HCT116 (cell line): ENCODE measurements around the gene CALHM1. TPM values are rescaled to one million over a fixed set of nuclear protein-coding genes. Genes with fewer than 3 reads are reported as not detected.

Experiments
- ATAC-seq: fragments of 200-7000 bp; cut with Tn5 transposase; 2 replicates; pipeline ENCODE4 v1.9.1; 2020; ENCODE audit warnings: mild to moderate bottlenecking, moderate library complexity
- BruUV-seq: library from RNA; stranded (reverse); fragments of 400-500 nt; replicated peaks from 2 replicates; lab custom pipeline; 2021; lab: Mats Ljungman, UMichigan
- CTCF ChIA-PET: fragments of 300-600 bp; sonication (Branson Sonifier 250); formaldehyde crosslinking; loops from one replicate; lab custom pipeline; 2021; ENCODE audit warnings: antibody characterized with exemption; lab: Charles Lee
- POLR2A ChIA-PET: fragments of 300-600, 350-600 bp; sonication (Branson Sonifier 250); formaldehyde crosslinking; loops from one replicate; lab custom pipeline; 2021; ENCODE audit warnings: antibody characterized with exemption; lab: Charles Lee
- RAD21 ChIA-PET, 2 experiments: fragments of 300-600 bp; sonication (Branson Sonifier 250); formaldehyde crosslinking; loops; one replicate each; lab custom pipeline; 2023; ENCODE audit warnings: low total read pairs in 2 of 2; ENCODE audit not compliant: uncharacterized antibody in 2 of 2, unreplicated experiment in 2 of 2, low non-redundant PET in 1 of 2; lab: Charles Lee
- DNase-seq: peaks from one replicate; pipeline ENCODE4 v3.0.0-alpha.2; 2010; ENCODE audit warnings: low read depth, low spot score
- H2AFZ ChIP-seq: fragments of 200-600 bp; shearing (Covaris generic), sonication (generic); 2 replicates; pipeline ENCODE4 v1.6.1; 2017; ENCODE audit warnings: low read depth, mixed run types, mixed read lengths, antibody characterized with exemption, low read length; ENCODE audit not compliant: poor library complexity, severe bottlenecking
- H3K27ac ChIP-seq: 2 replicates; pipeline ENCODE4 v1.5.1; 2012; ENCODE audit warnings: low read depth, low read length
- H3K27me3 ChIP-seq: fragments of 200-600 bp; sonication (generic); 2 replicates; pipeline ENCODE4 v1.6.1; 2016; ENCODE audit warnings: mixed run types, low read length, mixed read lengths; ENCODE audit not compliant: insufficient read depth
- H3K36me3 ChIP-seq, 2 experiments: fragments of 200-500 bp in 1 of 2; fragments of 200-600 bp in 1 of 2; sonication (Bioruptor generic) in 1 of 2; sonication (generic) in 1 of 2; 2 replicates each; pipeline versions ENCODE4 v1.5.1 to v1.6.1; 2014 to 2016; ENCODE audit warnings: low read length in 2 of 2, inconsistent platforms in 1 of 2, mixed read lengths in 1 of 2, mixed run types in 1 of 2; ENCODE audit not compliant: insufficient read depth in 2 of 2, control insufficient read depth in 1 of 2
- H3K4me1 ChIP-seq, 2 experiments: fragments of 200-600 bp in 1 of 2; sonication (generic) in 1 of 2; 2 replicates each; pipeline versions ENCODE4 v1.5.1 to v1.6.1; 2012 to 2017; ENCODE audit warnings: low read length in 2 of 2, inconsistent platforms in 1 of 2, mild to moderate bottlenecking in 1 of 2, mixed read lengths in 1 of 2, mixed run types in 1 of 2, moderate library complexity in 1 of 2; ENCODE audit not compliant: insufficient read depth in 2 of 2, control insufficient read depth in 1 of 2
- H3K4me2 ChIP-seq: fragments of 200-600 bp; sonication (generic); 2 replicates; pipeline ENCODE4 v1.6.1; 2017; ENCODE audit warnings: mixed run types, low read length, mixed read lengths
- H3K4me3 ChIP-seq, 2 experiments: fragments of 200-600 bp in 1 of 2; sonication (generic) in 1 of 2; replicated peaks in 1 of 2; 2 replicates each; pipeline ENCODE4 v1.5.1; 2011 to 2016; ENCODE audit warnings: low read length in 2 of 2, control low read depth in 1 of 2, low read depth in 1 of 2, mild to moderate bottlenecking in 1 of 2, mixed read lengths in 1 of 2, mixed run types in 1 of 2
- H3K79me2 ChIP-seq: fragments of 200-600 bp; sonication (generic); 2 replicates; pipeline ENCODE4 v1.6.1; 2017; ENCODE audit warnings: mild to moderate bottlenecking, mixed run types, low read length, moderate library complexity, mixed read lengths; ENCODE audit not compliant: insufficient read depth
- H3K9ac ChIP-seq: fragments of 200-600 bp; sonication (generic); 2 replicates; pipeline ENCODE4 v1.6.1; 2016; ENCODE audit warnings: low read length, mixed read lengths
- H3K9me2 ChIP-seq: fragments of 200-600 bp; sonication (generic), shearing (Covaris generic); 2 replicates; pipeline ENCODE4 v1.6.1; 2017; ENCODE audit warnings: mixed run types, mild to moderate bottlenecking, moderate library complexity; ENCODE audit not compliant: insufficient read depth
- H3K9me3 ChIP-seq, 2 experiments: fragments of 200-500 bp in 1 of 2; fragments of 200-600 bp in 1 of 2; sonication (Bioruptor generic) in 1 of 2; sonication (generic) in 1 of 2; 2 replicates each; pipeline ENCODE4 v1.6.1; 2014 to 2017; ENCODE audit warnings: low read length in 2 of 2, mixed read lengths in 2 of 2, inconsistent platforms in 1 of 2, low read depth in 1 of 2, mild to moderate bottlenecking in 1 of 2, mixed run types in 1 of 2, moderate library complexity in 1 of 2; ENCODE audit not compliant: control insufficient read depth in 1 of 2, insufficient read depth in 1 of 2
- H4K20me1 ChIP-seq: fragments of 200-600 bp; sonication (generic), shearing (Covaris generic); 2 replicates; pipeline ENCODE4 v1.6.1; 2017; ENCODE audit warnings: mixed run types, mild to moderate bottlenecking, moderate library complexity; ENCODE audit not compliant: insufficient read depth
- EZH2 ChIP-seq: fragments of 200-600 bp; sonication (generic); IDR thresholded peaks from 2 replicates; pipeline ENCODE4 v1.6.1; 2017; ENCODE audit warnings: antibody characterized with exemption, mixed run types
- EZH2phosphoT487 ChIP-seq: fragments of 200-600 bp; IDR thresholded peaks from 2 replicates; pipeline ENCODE4 v1.6.1; 2018; ENCODE audit warnings: antibody characterized with exemption, borderline replicate concordance
- MAX ChIP-seq: IDR thresholded peaks from 2 replicates; pipeline ENCODE4 v1.6.1; 2012
- POLR2A ChIP-seq: IDR thresholded peaks from 2 replicates; pipeline ENCODE4 v1.7.0; 2011; ENCODE audit warnings: borderline replicate concordance; ENCODE audit not compliant: insufficient read depth, insufficient read length; ENCODE audit errors: extremely low read depth
- POLR2AphosphoS5 ChIP-seq: IDR thresholded peaks from 2 replicates; pipeline ENCODE4 v1.6.1; 2011; ENCODE audit warnings: mild to moderate bottlenecking, low read depth, low read length, moderate library complexity
- RAD21 ChIP-seq: IDR thresholded peaks from 2 replicates; pipeline ENCODE4 v1.6.1; 2012; ENCODE audit warnings: low read depth, mild to moderate bottlenecking
- TCF7L2 ChIP-seq: IDR thresholded peaks from 2 replicates; pipeline ENCODE4 v1.7.0; 2011; ENCODE audit warnings: borderline replicate concordance, inconsistent platforms; ENCODE audit not compliant: insufficient read depth, insufficient read length; ENCODE audit errors: extremely low read depth
- YY1 ChIP-seq: IDR thresholded peaks from 2 replicates; pipeline ENCODE4 v1.6.1; 2011; ENCODE audit warnings: low read length, low read depth, moderate library complexity, mild to moderate bottlenecking; ENCODE audit not compliant: insufficient replicate concordance; ENCODE audit errors: extremely low read depth
- ZBTB33 ChIP-seq: IDR thresholded peaks from 2 replicates; pipeline ENCODE4 v1.6.1; 2011; ENCODE audit warnings: mild to moderate bottlenecking, low read length, moderate library complexity; ENCODE audit not compliant: insufficient replicate concordance; ENCODE audit errors: extremely low read depth
- ZFX ChIP-seq: fragments of 450-650 bp; IDR thresholded peaks from 2 replicates; pipeline ENCODE4 v1.6.1; 2017
- intact Hi-C: fragments of 100-400 bp; cut with micrococcal nuclease; formaldehyde crosslinking; loops from 2 replicates; pipeline ENCODE4 v1.10.0; 2022
- total RNA-seq: library from RNA; stranded (reverse); gene quantifications from one replicate; pipeline ENCODE4 v1.2.1, GENCODE V29; 2021; ENCODE audit not compliant: unreplicated experiment

The CALHM1 gene
- total RNA-seq, 1 experiment from 2014 or later, result not detected

- TF ChIP-seq ZBTB33 (no peak), POLR2AphosphoS5 (peak; percentile 60)
Observed at GRCh38 chr10:103451831-103452505, 6.7 kb downstream of the CALHM1 start, which contains the start of gene CALHM2 (continued).

- Histone ChIP-seq H3K4me2 (peak overlapping the region; percentile 99), H3K9me2 (no peaks in the 10 kb centered on the region), H4K20me1 (no peaks in the 10 kb centered on the region), H3K4me3 (peak overlapping the region; percentile 89 to 93), H2AFZ (peak overlapping the region; percentile 76), H3K27ac (peak overlapping the region; percentile 83), H3K9me3 (no peaks in the 10 kb centered on the region), H3K79me2 (peaks cover 9% of the 10 kb centered on the region; the same call in 1 of the 2 replicates), H3K4me1 (peaks cover 11 to 55% of the 10 kb centered on the region in 2 experiments; a peak in 3 of 4 replicates), H3K9ac (peak overlapping the region; percentile 88), H3K36me3 (peaks cover 22 to 28% of the 10 kb centered on the region in 2 experiments), H3K27me3 (no peaks in the 10 kb centered on the region)
- BruUV-seq, result no TSS peak
- intact Hi-C loops, result loop anchor here (2.0 kb wide), 1 partner anchor 32 kb away; no protein-coding TSS in a partner anchor
- TF ChIP-seq POLR2A, result no peak
- TF ChIP-seq POLR2AphosphoS5, result peak; percentile 88
- no peak for TF ChIP-seq RAD21
- TF ChIP-seq EZH2phosphoT487, result no peak
- TF ChIP-seq MAX, result no peak
- no peak for TF ChIP-seq EZH2
- peak; percentile 36 for TF ChIP-seq YY1
- TF ChIP-seq TCF7L2, result peak; percentile 97
- no peak for TF ChIP-seq ZFX
- TF ChIP-seq ZBTB33, result no peak
- RAD21 ChIA-PET, result interaction anchor here in 1 of 2 experiments (0.5 kb wide), 1 partner anchor 212 kb away, joined by 3 read pairs; no protein-coding TSS in a partner anchor
- CTCF ChIA-PET, result interaction anchor here (0.5 to 2.3 kb wide), 8 partner anchors 11 to 566 kb away, joined by 3 to 13 read pairs (median 4); partner anchors contain the start of genes ATP5MK and PDCD11
- ATAC-seq (peak; percentile 77), DNase-seq (peak; percentile 73)
- POLR2A ChIA-PET, result interaction anchor here (0.6 to 1.4 kb wide), 7 partner anchors 8 to 98 kb away, joined by 3 to 5 read pairs (median 3); no protein-coding TSS in a partner anchor
Observed at GRCh38 chr10:103451091-103451813, 7.4 kb downstream of the CALHM1 start.
